ENCODE measurements around the gene INTS14. TPM values are rescaled to one million over a fixed set of nuclear protein-coding genes. Genes with fewer than 3 reads are reported as not detected.

The INTS14 gene
- total and polyA plus RNA-seq, 11 donors, result 5.7 to 19.3 (median 15.1) TPM

DNA sequence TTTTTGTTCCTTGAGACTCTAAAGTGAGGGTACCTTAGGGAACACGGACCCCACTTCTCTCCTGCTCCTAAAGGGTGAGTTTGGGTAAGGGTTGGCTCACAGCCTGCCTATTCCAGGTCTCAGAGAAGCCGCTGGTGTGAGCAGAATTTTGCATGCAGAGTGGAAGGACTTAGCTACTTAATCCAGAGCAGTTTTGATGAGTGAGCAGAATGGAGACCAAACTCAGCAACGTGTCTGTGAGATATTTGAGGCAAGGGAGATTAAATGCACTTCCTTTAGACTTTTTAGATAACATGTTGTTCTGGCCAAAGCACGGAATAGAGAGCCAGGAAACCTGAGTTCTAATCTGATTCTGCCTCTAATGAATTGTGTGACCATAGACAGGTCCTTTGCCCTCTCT, 15.9 kb upstream of the INTS14 start:
- 58 to 66% (median 61%) methylated on average over 4 of the region's 4 CpGs for WGBS, 4 donors
- DNase-seq (no peak), ATAC-seq (no peak)
- no peaks in the 10 kb centered on the region for H3K4me1 ChIP-seq
- H3K36me3 ChIP-seq, result peaks cover 0 to 31% (median 8%) of the 10 kb centered on the region in 9 donors
- H3K27me3 ChIP-seq, result no peaks in the 10 kb centered on the region
- no peaks in the 10 kb centered on the region for H3K9me3 ChIP-seq
- TF ChIP-seq POLR2A (IDR thresholded peaks at IDR 0.05), result no peak
- TF ChIP-seq, protein P1, sequence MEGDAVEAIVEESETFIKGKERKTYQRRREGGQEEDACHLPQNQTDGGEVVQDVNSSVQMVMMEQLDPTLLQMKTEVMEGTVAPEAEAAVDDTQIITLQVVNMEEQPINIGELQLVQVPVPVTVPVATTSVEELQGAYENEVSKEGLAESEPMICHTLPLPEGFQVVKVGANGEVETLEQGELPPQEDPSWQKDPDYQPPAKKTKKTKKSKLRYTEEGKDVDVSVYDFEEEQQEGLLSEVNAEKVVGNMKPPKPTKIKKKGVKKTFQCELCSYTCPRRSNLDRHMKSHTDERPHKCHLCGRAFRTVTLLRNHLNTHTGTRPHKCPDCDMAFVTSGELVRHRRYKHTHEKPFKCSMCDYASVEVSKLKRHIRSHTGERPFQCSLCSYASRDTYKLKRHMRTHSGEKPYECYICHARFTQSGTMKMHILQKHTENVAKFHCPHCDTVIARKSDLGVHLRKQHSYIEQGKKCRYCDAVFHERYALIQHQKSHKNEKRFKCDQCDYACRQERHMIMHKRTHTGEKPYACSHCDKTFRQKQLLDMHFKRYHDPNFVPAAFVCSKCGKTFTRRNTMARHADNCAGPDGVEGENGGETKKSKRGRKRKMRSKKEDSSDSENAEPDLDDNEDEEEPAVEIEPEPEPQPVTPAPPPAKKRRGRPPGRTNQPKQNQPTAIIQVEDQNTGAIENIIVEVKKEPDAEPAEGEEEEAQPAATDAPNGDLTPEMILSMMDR (IDR thresholded peaks at IDR 0.05), result no peak
- H3K27ac ChIP-seq, result no peak overlapping the region
- intact Hi-C loops (cut with DNase I), result no loop called here
- H3K4me3 ChIP-seq, result no peak overlapping the region

DNA sequence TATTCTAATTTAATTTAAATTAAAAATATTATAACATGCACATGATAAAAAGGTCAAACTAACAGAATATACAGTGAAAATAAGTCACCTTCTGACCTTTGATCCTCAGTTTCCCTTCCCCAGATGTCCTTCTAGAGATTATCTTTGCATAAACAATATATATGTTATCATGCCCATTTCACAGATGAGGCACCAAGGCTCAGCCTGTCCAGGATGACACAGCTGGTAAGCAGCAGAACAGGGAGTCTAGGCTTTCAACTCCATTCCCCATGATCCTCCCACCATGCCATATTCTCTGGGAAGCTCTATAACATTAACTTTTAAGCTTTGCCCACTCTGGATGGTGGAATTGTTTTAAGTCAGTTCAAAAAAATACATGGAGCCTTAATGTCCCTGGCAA, 12.2 kb upstream of the INTS14 start:
- Histone ChIP-seq H3K27me3 (no peaks in the 10 kb centered on the region), H3K36me3 (peaks cover 0 to 31% (median 8%) of the 10 kb centered on the region in 9 donors), H3K4me1 (no peaks in the 10 kb centered on the region), H3K27ac (no peak overlapping the region), H3K9me3 (no peaks in the 10 kb centered on the region), H3K4me3 (no peak overlapping the region)
- TF ChIP-seq POLR2A (IDR thresholded peaks at IDR 0.05), result no peak
- intact Hi-C loops (cut with DNase I), result no loop called here
- ATAC-seq (no peak), DNase-seq (no peak)

DNA sequence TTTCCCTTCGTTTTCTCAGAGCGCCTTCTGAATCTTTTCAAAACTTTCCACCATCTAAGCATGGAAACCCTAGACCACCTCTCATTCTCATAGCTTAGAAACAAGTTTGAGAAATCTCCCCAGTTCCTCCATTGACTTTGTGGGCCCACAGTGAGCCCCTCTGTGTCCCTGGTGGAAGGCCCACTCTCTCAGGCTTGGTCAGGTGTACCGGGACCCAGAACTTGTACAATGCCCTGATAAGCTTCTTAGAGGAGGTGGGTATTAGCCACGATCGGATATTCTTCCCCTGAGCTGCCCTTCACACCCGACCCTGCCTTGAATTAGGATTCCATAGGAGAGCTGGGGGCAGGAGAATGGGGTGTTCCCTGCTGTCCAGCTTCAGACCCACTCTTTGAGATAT, 10.7 kb upstream of the INTS14 start, which contains the start of gene SLC24A1:
Gene SLC24A1 (plus strand): TSS at position 301 of the 400 bp plus-strand sequence. CDS start 2,143 bp downstream, outside the sequence.
- H3K27me3 ChIP-seq, result no peaks in the 10 kb centered on the region
- H3K27ac ChIP-seq, result no peak within 1 kb of the TSS
- intact Hi-C loops (cut with DNase I), result no loop called here
- no peak for ATAC-seq
- no peak for TF ChIP-seq POLR2A (IDR thresholded peaks at IDR 0.05)
- TF ChIP-seq, protein P1 (IDR thresholded peaks at IDR 0.05), result no peak
- H3K4me3 ChIP-seq, result no peak within 1 kb of the TSS
- H3K36me3 ChIP-seq, result peaks cover 0 to 28% (median 8%) of the 10 kb centered on the region in 9 donors
- no peak for DNase-seq
- no peaks in the 10 kb centered on the region for H3K9me3 ChIP-seq
- WGBS, 4 donors, result 89 to 96% (median 93%) methylated on average over 6 of the region's 6 CpGs
- no peaks in the 10 kb centered on the region for H3K4me1 ChIP-seq

DNA sequence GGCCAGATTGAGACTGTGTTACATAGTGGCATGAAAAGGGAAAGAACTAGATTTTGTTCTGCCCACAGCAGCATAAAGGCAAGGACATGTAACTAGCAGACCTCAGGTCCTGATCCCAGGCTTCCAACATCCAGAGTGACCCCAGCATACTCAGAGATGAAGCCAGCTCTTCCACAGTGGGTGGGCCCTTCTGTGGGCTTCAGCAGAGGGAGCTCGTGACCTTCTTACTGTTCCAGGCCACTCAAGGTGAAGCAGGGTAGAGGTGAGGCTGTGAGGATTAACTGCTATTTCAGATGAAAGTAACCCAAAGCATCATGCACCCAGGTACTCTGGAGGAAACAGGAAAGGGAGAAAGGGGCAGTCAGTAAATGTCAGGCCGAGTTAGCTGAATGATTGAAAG, 9.9 kb upstream of the INTS14 start:
- no peaks in the 10 kb centered on the region for H3K27me3 ChIP-seq
- H3K27ac ChIP-seq, result no peak overlapping the region
- WGBS, 4 donors, result 81 to 90% (median 89%) methylated on average over 2 of the region's 2 CpGs
- H3K4me1 ChIP-seq, result no peaks in the 10 kb centered on the region
- H3K4me3 ChIP-seq, result no peak overlapping the region
- ATAC-seq (no peak), DNase-seq (no peak)
- peaks cover 0 to 20% (median 7%) of the 10 kb centered on the region in 9 donors for H3K36me3 ChIP-seq
- H3K9me3 ChIP-seq, result no peaks in the 10 kb centered on the region
- TF ChIP-seq, protein P1 (IDR thresholded peaks at IDR 0.05), result no peak
- no peak for TF ChIP-seq POLR2A (IDR thresholded peaks at IDR 0.05)
- intact Hi-C loops (cut with DNase I), result no loop called here

DNA sequence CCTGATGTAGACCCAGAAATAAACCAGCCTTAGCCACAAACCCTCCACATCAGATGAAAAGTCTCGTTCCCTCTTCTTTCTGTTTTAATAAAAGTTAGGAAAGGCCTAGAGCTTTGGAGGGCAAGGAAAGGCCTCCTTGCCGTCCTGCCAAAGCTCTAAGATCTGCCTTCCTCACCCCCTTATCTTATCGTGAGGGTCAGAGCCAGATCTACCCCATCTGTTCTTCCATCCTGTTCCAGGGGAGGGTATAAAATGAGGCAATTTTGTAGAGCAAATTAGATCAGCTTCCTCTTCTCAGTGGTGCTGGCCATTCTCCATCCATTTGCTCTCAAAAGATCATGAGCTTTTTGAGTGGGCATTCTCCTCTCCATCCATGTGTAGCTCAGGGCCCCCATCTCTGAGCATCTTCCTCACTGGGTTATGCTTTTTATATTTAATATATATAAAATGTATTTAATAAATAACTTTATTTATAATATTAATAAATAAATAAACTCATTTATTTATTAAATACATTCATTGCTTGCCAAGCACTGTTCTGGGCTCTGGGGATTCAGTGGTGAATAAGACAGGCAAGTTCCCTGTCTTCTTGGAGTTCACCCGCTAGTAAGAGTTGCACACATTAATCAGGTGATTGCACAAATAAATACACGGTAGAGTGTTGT, 8.8 kb upstream of the INTS14 start:
- no peak overlapping the region for H3K4me3 ChIP-seq
- intact Hi-C loops (cut with DNase I), result no loop called here
- 69 to 76% (median 72%) methylated on average over 5 of the region's 5 CpGs for WGBS, 4 donors

More for the DNA sequence above, 8.8 kb upstream of the INTS14 start:
- H3K27me3 ChIP-seq, result no peaks in the 10 kb centered on the region
- no peak for TF ChIP-seq POLR2A (IDR thresholded peaks at IDR 0.05)
- TF ChIP-seq, protein P1 (IDR thresholded peaks at IDR 0.05), result no peak
- DNase-seq (no peak), ATAC-seq (no peak)
- no peaks in the 10 kb centered on the region for H3K9me3 ChIP-seq
- H3K36me3 ChIP-seq, result peaks cover 0 to 9% (median under 1%) of the 10 kb centered on the region in 9 donors
- H3K27ac ChIP-seq, result no peak overlapping the region
- no peaks in the 10 kb centered on the region for H3K4me1 ChIP-seq

Data from heart left ventricle (tissue), 16 donors.